AG09309 (cell line): ENCODE results near the gene ZNF764.

Experiments used
- DNase-seq: peaks from one replicate; pipeline ENCODE4 v3.0.0-alpha.2; 2010; ENCODE audit warnings: low read depth
- H3K4me3 ChIP-seq: 2 replicates; pipeline ENCODE4 v1.5.1; 2011; ENCODE audit warnings: mild to moderate bottlenecking, low read depth, low read length, moderate library complexity; ENCODE audit not compliant: control insufficient read depth
- TF ChIP-seq, protein P1 (sequence below): IDR thresholded peaks from 2 replicates; pipeline ENCODE4 v1.5.1; 2011; ENCODE audit warnings: mild to moderate bottlenecking, low read depth, low read length, inconsistent platforms; ENCODE audit not compliant: insufficient read depth, control insufficient read depth; ENCODE audit errors: missing control alignments

Gene ZNF764

DNA sequence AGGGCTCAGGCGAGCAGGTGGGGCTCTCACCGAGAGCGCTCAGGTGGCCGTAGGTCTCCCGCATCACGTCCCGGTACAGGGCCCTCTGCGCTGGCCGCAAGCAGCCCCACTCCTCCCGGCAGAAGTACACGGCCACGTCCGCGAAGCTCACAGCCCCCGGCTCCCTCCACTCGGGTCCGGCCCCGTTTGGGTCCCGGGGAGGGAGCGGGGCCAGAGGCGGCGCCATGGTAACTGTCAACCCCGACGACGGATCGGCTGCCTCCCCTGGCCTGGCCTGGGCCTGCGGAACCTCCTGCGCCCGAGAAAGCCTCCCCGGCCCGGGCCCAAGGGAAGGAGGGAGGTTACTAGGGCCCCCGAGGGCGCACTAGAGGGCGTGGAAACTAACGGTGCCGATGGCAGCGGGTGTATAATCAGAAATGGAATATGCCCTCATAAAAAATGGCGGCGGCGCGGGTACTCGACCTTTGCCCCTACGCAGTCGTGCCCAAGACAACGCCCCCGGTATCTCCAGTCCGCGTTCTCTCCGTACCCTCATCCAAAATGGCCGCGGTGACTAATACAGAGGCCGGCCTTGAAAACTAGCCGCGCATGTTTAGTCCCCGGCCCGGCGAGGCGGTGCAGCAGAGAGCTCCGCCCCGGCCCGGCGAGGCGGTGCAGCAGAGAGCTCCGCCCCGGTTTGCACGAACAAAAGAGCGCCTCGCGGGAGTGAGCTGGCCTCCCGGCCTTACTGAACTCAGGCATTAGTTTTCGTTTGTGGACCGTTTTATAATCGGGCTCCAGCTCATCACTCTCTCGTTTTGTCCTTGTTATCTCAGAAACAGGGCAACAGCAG is at the start of gene ZNF764:
Gene ZNF764, minus strand, starts transcription at position 418 of the 832 bp plus-strand sequence. Its CDS starts 192 bp downstream, at position 226.
- TF ChIP-seq, protein P1, sequence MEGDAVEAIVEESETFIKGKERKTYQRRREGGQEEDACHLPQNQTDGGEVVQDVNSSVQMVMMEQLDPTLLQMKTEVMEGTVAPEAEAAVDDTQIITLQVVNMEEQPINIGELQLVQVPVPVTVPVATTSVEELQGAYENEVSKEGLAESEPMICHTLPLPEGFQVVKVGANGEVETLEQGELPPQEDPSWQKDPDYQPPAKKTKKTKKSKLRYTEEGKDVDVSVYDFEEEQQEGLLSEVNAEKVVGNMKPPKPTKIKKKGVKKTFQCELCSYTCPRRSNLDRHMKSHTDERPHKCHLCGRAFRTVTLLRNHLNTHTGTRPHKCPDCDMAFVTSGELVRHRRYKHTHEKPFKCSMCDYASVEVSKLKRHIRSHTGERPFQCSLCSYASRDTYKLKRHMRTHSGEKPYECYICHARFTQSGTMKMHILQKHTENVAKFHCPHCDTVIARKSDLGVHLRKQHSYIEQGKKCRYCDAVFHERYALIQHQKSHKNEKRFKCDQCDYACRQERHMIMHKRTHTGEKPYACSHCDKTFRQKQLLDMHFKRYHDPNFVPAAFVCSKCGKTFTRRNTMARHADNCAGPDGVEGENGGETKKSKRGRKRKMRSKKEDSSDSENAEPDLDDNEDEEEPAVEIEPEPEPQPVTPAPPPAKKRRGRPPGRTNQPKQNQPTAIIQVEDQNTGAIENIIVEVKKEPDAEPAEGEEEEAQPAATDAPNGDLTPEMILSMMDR = no peak
- peak; percentile 85 for DNase-seq
- peak within 1 kb of the TSS; percentile 89 for H3K4me3 ChIP-seq

DNA sequence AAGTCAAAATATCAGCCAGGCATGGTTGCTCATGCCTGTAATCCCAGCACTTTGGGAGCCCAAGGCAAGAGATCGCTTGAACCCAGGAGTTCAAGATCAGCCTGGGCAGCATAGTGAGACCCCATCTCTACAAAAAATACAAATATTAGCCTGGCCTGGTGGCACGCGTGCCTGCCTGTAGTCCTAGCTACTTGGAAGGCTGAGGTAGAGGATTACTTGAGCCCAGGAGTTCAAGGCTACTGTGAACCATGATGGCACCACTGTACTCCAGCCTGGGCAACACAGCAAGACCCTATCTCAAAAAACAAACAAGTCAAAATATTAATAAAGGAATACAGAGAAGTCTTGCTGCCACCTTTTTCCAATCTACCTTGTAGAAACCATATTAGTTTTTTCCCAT is 47.8 kb upstream of the ZNF764 start:
- H3K4me3 ChIP-seq = no peak overlapping the region
- DNase-seq = no peak
- TF ChIP-seq, protein P1 = no peak

DNA sequence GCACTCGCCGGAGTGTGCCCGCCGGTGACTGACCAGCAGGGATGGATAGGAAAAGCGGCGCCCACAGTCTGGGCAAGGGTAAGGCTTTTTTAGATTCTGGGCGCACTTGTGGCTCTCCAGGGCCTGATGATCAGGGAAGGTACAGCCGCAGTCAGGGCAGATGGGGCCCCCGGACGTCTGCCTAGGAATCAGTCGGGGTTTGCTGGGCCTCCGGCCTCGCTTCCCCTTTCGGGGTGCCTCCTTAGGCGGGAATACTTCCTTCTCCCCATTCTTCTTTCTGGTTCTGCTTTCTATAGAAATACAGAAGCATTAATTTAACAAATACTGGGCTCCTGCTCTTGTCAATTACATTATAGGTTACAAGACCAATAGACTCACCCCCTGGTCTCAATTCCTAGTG is 47.0 kb upstream of the ZNF764 start:
- no peak for DNase-seq
- H3K4me3 ChIP-seq = no peak overlapping the region
- TF ChIP-seq, protein P1 = no peak

DNA sequence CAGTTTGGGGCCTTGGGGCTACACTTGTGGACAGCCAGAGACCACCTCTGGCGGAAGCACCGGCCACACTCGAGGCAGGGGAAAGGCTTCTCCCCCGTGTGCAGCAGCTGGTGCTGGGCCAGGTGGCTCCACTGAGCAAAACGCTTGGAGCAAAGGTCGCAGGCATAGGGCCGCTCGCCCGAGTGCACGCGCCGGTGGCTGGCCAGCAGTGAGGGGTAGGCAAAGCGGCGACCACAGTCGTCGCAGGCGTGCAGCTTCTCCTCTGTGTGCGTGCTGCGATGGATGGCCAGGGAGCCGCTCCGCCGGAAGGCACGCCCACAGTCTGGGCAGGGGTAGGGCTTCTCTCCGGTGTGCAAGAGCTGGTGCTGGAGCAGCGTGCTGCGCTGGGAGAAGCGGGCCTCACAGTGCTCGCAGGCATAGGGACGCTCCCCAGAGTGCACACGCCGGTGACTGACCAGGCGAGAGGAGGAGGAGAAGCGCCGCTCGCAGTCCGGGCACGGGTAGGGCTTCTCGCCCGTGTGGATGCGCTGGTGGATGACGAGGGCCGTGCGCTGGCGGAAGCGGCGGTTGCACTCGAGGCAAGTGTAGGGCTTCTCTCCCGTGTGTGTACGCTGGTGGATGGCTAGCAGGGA is 46.3 kb upstream of the ZNF764 start:
- TF ChIP-seq, protein P1 = no peak
- DNase-seq = no peak
- no peak overlapping the region for H3K4me3 ChIP-seq

DNA sequence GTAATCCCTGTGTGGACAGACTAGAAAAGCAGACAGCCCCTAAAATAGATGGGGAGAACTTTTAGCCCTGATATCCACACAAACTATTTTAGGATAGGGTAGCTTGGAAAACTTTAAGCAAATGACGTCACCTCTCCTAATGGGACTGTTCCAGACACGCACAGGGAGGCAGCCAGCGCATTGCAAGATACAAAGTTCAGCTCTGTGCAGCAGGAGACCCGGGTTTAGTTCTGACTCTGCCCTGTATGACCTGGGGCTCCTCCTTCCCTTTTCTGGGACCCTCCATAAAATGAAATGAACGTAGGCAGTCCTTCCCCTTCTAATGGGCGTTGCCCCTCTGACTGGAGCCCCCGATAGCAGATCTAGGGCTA is 45.8 kb upstream of the ZNF764 start:
- TF ChIP-seq, protein P1 = no peak
- H3K4me3 ChIP-seq = no peak overlapping the region
- DNase-seq = no peak

DNA sequence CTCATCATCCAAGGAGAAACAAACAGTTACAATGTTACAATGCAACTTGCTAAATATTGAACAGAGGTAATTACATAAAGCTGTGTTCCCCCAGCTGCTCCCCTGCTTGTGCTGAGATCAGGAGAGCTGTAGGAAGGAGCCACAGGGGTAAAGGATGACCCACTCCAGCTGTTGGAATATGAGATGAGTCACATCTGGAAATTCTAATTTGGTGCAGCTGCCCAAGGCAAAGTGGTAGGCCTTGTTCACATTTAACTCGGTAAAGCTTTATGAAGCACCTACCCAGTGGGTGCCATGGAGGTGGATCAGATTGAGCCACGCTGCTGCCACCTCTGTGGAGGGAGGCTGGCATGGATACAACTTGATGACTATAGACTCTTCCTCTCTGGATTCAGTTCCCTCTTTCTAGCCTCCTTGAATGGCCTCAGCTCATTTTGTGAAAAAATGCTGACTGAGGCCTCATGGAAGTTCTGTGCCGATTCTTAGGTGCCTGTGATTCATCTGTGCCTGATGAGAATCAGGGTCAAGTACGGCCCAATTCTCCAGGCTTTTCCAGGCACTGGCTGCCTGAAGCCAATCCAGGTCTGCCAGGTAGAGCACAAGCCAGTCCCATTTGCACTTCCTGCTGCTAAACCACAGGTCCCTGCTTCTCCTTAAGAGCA is 44.6 kb upstream of the ZNF764 start:
- TF ChIP-seq, protein P1 = no peak
- DNase-seq = no peak
- H3K4me3 ChIP-seq = no peak overlapping the region
